ENCODE measurements around the gene ATP1A4.
A peak's percentile ranks its signal among the peaks of the same experiment; 100 is the strongest.

Gene ATP1A4

GRCh38 chr1:160129046-160129445, 22.4 kb upstream of the ATP1A4 start:
- H3K9me3 Mint-ChIP-seq: no peaks in the 10 kb centered on the region
- TF ChIP-seq CTCF (IDR thresholded peaks at IDR 0.05; ENCODE audit: unreplicated experiment in 3 of 3): no peak
- peak overlapping the region in 2 of 3 experiments; percentile 76 to 80 for H3K27ac Mint-ChIP-seq
- no peaks in the 10 kb centered on the region for H3K27me3 Mint-ChIP-seq (ENCODE audit: low read depth)
- H3K36me3 Mint-ChIP-seq (ENCODE audit: low read depth): peaks cover 27% of the 10 kb centered on the region
- H3K4me1 Mint-ChIP-seq: peaks cover 16% of the 10 kb centered on the region
- H3K4me3 Mint-ChIP-seq: peak overlapping the region in 1 of 3 experiments; percentile 7

- H3K27ac Mint-ChIP-seq: peak overlapping the region in 2 of 3 experiments; percentile 76 to 80
- no peak for TF ChIP-seq CTCF (IDR thresholded peaks at IDR 0.05; ENCODE audit: unreplicated experiment in 3 of 3)
Measured at GRCh38 chr1:160129558-160129957, 21.8 kb upstream of the ATP1A4 start.

GRCh38 chr1:160129966-160130365, 21.4 kb upstream of the ATP1A4 start:
- Mint-ChIP-seq H3K27me3 (ENCODE audit: low read depth) (no peaks in the 10 kb centered on the region), H3K27ac (no peak overlapping the region), H3K4me1 (peaks cover 12% of the 10 kb centered on the region), H3K4me3 (no peak overlapping the region), H3K36me3 (ENCODE audit: low read depth) (peaks cover 27% of the 10 kb centered on the region), H3K9me3 (no peaks in the 10 kb centered on the region)
- no peak for TF ChIP-seq CTCF (IDR thresholded peaks at IDR 0.05; ENCODE audit: unreplicated experiment in 3 of 3)

More at GRCh38 chr1:160129558-160129957, 21.8 kb upstream of the ATP1A4 start:
- Mint-ChIP-seq H3K36me3 (ENCODE audit: low read depth) (peaks cover 27% of the 10 kb centered on the region), H3K4me1 (peaks cover 14% of the 10 kb centered on the region), H3K4me3 (no peak overlapping the region), H3K9me3 (no peaks in the 10 kb centered on the region), H3K27me3 (ENCODE audit: low read depth) (no peaks in the 10 kb centered on the region)

GRCh38 chr1:160130486-160130885, 20.9 kb upstream of the ATP1A4 start:
- Mint-ChIP-seq H3K36me3 (ENCODE audit: low read depth) (peaks cover 27% of the 10 kb centered on the region), H3K27me3 (ENCODE audit: low read depth) (no peaks in the 10 kb centered on the region), H3K4me3 (no peak overlapping the region), H3K27ac (peak overlapping the region in 1 of 3 experiments; percentile 72), H3K4me1 (peaks cover 12% of the 10 kb centered on the region), H3K9me3 (no peaks in the 10 kb centered on the region)
- no peak for TF ChIP-seq CTCF (IDR thresholded peaks at IDR 0.05; ENCODE audit: unreplicated experiment in 3 of 3)

- no peak for TF ChIP-seq CTCF (IDR thresholded peaks at IDR 0.05; ENCODE audit: unreplicated experiment in 3 of 3)
- Mint-ChIP-seq H3K4me1 (peaks cover 12% of the 10 kb centered on the region), H3K27ac (peak overlapping the region in 1 of 3 experiments; percentile 72), H3K9me3 (no peaks in the 10 kb centered on the region), H3K27me3 (ENCODE audit: low read depth) (no peaks in the 10 kb centered on the region), H3K4me3 (no peak overlapping the region), H3K36me3 (ENCODE audit: low read depth) (peaks cover 27% of the 10 kb centered on the region)
Measured at GRCh38 chr1:160130939-160131338, 20.5 kb upstream of the ATP1A4 start.

- Mint-ChIP-seq H3K27ac (no peak overlapping the region), H3K9me3 (no peaks in the 10 kb centered on the region), H3K4me3 (no peak overlapping the region), H3K27me3 (ENCODE audit: low read depth) (no peaks in the 10 kb centered on the region), H3K4me1 (peaks cover 12% of the 10 kb centered on the region), H3K36me3 (ENCODE audit: low read depth) (peaks cover 27% of the 10 kb centered on the region)
- TF ChIP-seq CTCF (IDR thresholded peaks at IDR 0.05; ENCODE audit: unreplicated experiment in 3 of 3): no peak
Measured at GRCh38 chr1:160131803-160132565, 19.4 kb upstream of the ATP1A4 start.

Data from nephron (organoid).